Activated T-helper 1 cell treated with anti-CD3 and anti-CD28 coated beads, Interleukin-12 subunit alpha, Interleukin-12 subunit beta, Interleukin-2, Interleukin-4 antibody, amounts not matched to agents 30 ng/mL and 10 ng/mL and 1 ng/mL, durations not matched to agents 14 hours and 24 hours and 36 hours (primary cell): ENCODE measurements around the gene RAB40C. TPM values are rescaled to one million over a fixed set of nuclear protein-coding genes. Genes with fewer than 3 reads are reported as not detected.

Experiments used
- DNase-seq: peaks from one replicate; pipeline ENCODE4 v3.0.0; 2021; ENCODE audit warnings: low spot score
- H3K27ac Mint-ChIP-seq: one replicate; pipeline ENCODE4 v1.8.0; 2021; ENCODE audit warnings: mild to moderate bottlenecking, mixed read lengths
- H3K27me3 Mint-ChIP-seq: one replicate; pipeline ENCODE4 v1.8.0; 2022; ENCODE audit warnings: mild to moderate bottlenecking, moderate library complexity, mixed read lengths; ENCODE audit not compliant: insufficient read depth
- H3K36me3 Mint-ChIP-seq: one replicate; pipeline ENCODE4 v1.8.0; 2021; ENCODE audit warnings: low read depth, mixed read lengths
- H3K4me1 Mint-ChIP-seq: one replicate; pipeline ENCODE4 v1.8.0; 2021; ENCODE audit warnings: low read depth, mixed read lengths
- H3K4me3 Mint-ChIP-seq: one replicate; pipeline ENCODE4 v1.8.0; 2021; ENCODE audit warnings: mild to moderate bottlenecking, moderate library complexity, mixed read lengths
- H3K9me3 Mint-ChIP-seq: one replicate; pipeline ENCODE4 v1.8.0; 2021; ENCODE audit warnings: mixed read lengths
- intact Hi-C: fragments of 100-400 bp; cut with micrococcal nuclease; formaldehyde crosslinking; loops from one replicate; pipeline ENCODE4 v1.15.1; 2024
- total RNA-seq: library from RNA; stranded (reverse); gene quantifications from 2 replicates; pipeline ENCODE4 v1.2.3, GENCODE V29; 2022

Gene RAB40C
- total RNA-seq, 1 donor from 2014 or later, result 15.2 TPM

DNA sequence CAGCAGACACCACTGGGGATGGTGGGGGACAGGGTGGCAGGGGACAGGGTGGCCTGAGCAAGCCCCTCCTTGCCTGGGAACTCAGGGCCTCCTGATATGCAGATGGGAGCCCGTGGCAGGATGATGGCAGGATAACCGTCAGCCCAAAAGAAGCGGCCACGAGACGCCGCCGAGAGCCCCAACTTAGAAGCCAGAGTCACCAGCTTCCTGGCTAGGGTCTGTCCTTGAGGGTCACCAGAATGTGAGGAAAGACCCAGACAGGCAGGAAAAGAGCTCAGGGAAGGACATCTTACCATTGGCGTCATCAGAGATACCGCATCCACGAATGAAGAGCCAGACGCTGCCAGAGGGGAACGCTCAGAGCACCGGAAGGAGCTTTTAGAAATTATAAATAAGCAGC lies 19.4 kb downstream of the RAB40C start:
- no peaks in the 10 kb centered on the region for H3K4me1 Mint-ChIP-seq
- no peaks in the 10 kb centered on the region for H3K27me3 Mint-ChIP-seq
- no peak overlapping the region for H3K4me3 Mint-ChIP-seq
- H3K27ac Mint-ChIP-seq, result no peak overlapping the region
- intact Hi-C loops, result no loop called here
- no peaks in the 10 kb centered on the region for H3K9me3 Mint-ChIP-seq
- DNase-seq, result no peak
- peaks cover 1% of the 10 kb centered on the region for H3K36me3 Mint-ChIP-seq

DNA sequence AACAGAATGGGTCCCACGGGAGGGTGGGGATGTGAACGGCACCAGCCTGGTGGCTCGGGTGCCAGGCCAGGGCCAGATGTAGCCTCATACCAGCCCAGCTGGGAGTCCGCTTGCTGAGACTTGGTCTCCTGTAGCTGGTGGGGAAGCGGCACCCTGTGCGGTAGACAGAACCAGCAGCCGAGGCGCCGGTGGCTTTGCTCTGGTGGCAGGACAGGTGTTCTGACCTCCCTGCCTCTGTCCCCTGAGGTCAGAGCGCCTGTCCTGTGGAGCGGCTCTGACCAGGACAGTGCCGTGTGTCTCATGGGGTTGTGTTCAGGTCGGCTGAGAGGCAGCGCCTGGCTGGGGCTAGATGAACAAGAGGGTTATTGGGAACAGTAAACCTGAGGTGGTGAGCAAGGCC lies 20.1 kb downstream of the RAB40C start:
- Mint-ChIP-seq H3K4me3 (no peak overlapping the region), H3K9me3 (no peaks in the 10 kb centered on the region), H3K4me1 (no peaks in the 10 kb centered on the region), H3K27me3 (no peaks in the 10 kb centered on the region), H3K36me3 (peaks cover 3% of the 10 kb centered on the region), H3K27ac (no peak overlapping the region)
- intact Hi-C loops, result no loop called here
- DNase-seq, result no peak

DNA sequence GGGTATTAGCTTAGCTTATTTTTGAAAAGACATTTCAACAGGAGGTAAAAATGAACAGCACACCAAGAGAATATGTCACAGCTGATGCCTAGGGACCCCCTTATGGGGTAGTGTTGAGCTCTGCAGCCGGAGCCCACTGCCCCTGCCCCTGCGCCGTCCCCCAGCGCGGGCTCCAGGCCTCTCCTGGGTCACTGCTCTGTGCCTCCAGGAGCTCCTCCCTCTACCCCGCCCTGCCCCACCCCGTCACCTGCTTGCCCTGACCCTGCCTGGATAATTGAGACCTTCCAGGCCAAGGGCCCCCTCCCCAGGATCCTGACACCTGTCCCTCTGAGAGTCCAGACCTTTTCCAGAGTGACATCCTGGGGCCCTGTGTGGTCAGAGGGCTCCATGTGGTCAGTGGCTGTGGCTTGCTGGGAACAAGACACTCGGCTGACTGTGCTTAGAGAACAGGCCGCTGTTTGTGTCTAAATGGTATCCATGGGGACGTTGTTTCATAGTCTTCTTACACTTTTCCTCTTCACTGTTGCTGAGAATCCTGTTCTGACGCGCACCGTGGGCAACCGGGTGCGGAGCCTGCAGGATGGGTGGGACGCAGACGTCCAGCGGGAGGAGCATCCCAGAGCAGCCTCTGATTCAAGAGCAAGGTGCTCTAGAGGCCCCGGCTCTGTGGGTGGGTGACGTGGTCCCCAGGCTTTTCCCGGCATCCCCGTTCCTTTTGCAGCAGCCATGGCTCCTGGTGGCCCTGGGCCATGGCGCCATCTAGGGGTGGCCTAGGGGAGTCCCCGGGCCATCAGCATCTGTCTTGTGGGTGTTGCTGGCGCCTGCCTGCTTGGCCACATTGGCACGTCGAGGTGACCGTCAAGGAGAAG lies 20.9 kb downstream of the RAB40C start:
- Mint-ChIP-seq H3K27ac (no peak overlapping the region), H3K36me3 (peaks cover 3% of the 10 kb centered on the region), H3K4me3 (no peak overlapping the region), H3K27me3 (no peaks in the 10 kb centered on the region), H3K4me1 (no peaks in the 10 kb centered on the region), H3K9me3 (no peaks in the 10 kb centered on the region)
- intact Hi-C loops, result no loop called here
- no peak for DNase-seq

DNA sequence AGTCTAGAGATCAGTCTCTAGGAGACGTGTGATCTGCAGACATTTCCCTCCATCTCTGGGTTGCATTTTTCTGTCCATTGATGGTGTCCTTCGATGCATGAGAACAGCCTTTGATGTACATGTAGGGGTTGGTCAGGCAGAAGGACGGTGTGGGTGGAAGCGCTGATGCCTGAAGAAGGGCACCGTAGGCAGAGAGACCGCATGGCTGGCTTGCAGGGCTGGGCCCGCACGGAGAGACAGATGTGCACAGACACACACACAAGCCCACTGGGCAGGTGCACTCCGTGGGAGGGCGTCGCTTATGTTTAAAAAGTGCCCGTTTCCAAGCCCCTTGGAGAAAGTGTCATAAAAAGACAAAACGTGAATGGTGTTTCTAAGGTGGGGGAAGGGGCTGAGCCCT lies 25.3 kb downstream of the RAB40C start:
- Mint-ChIP-seq H3K27ac (no peak overlapping the region), H3K36me3 (peaks cover 3% of the 10 kb centered on the region), H3K27me3 (no peaks in the 10 kb centered on the region), H3K4me1 (no peaks in the 10 kb centered on the region), H3K9me3 (no peaks in the 10 kb centered on the region), H3K4me3 (no peak overlapping the region)
- DNase-seq, result no peak
- intact Hi-C loops, result no loop called here

DNA sequence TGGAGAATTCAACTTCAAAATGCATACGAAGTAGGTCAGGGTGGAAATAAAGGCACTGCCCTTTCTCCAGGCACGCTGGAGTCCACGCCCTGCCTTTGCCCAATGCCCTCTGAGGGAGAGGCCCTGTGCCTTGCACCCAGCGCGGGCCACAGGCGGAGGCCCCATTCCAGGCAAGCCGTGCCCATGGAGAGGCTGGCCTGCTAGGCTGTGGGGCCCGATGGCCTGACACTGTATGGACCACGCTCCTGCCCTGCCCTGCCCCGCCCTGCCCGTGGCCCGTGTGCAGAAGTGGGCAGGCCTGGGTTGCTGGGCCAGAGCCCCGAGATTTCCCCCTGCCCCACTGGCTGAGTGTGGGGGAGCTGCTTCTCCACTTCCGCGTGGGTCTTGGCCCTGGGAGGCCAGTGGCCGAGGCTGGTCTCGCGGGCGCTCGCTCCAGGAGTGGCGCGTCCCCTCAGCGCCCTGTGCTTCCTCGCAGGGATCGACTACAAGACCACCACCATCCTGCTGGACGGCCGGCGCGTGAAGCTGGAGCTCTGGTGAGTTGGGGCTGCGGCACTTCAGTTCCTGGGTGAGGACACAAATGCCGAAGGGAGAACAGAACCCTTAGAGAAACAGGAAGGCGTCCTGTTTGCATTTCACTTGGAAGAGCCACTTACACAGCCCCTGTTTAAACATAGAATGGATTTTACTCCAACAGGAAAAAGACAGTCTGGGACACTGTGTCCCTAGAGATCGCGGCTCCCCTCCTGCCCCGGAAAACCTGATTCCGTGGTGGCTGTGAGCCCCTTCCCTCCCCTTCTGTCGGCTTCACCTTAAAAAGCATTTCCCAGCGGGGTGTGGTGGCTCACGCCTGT lies 27.1 kb downstream of the RAB40C start:
- Mint-ChIP-seq H3K4me3 (no peak overlapping the region), H3K4me1 (no peaks in the 10 kb centered on the region), H3K27ac (no peak overlapping the region), H3K9me3 (no peaks in the 10 kb centered on the region), H3K27me3 (no peaks in the 10 kb centered on the region), H3K36me3 (peaks cover 3% of the 10 kb centered on the region)
- intact Hi-C loops, result no loop called here
- DNase-seq, result no peak

DNA sequence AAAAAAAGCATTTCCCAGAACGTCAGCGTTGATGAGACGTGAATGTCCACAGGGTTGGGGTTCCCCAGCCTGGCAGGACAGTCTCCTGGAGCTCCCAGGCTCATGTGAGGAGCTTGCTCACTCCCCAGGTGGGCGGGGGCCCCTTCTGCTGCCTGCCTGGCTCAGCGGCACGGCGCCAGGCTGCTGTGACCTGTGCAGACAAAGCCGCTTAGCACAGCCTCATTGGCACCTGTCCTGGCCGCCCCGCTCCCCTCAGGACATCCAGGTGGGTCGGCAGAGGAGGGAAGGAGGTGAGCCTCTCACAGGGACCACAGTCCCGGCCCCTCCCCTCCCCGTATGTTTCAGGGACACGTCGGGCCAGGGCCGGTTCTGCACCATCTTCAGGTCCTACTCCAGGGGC lies 28.0 kb downstream of the RAB40C start:
- H3K4me1 Mint-ChIP-seq, result no peaks in the 10 kb centered on the region
- no peaks in the 10 kb centered on the region for H3K9me3 Mint-ChIP-seq
- no peak for DNase-seq
- no peak overlapping the region for H3K4me3 Mint-ChIP-seq
- peaks cover 3% of the 10 kb centered on the region for H3K36me3 Mint-ChIP-seq
- no peaks in the 10 kb centered on the region for H3K27me3 Mint-ChIP-seq
- intact Hi-C loops, result no loop called here
- H3K27ac Mint-ChIP-seq, result no peak overlapping the region

DNA sequence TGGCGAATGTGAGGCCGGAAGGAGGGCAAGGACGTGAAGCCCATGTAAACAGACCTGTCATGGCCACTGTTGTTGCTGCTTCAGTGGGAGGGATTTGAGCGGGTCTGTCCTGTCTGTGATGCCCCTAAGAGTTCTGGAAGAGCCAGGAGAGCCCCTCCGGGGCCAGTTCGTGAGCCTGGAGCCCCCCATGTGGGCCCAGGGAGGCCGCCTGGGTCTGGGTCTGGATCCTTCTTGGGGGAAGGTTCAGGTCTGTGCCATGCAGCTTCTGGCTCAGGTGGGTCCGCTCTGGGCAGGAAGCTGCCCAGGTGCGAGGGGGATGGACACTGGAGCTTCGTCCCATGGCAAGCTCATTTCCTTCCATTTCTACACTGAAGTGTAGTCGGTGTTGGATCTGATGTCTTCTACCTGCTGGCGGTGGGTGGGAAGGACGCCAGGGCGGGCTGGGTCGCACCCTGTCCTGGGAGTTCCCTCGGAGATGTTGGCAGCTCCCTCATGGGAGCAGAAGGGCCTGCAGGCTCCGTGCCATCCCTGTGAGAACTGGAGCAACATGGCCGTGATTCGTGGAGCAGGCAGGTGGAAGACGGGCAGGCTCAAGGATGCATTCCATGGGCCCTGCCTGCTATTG lies 29.7 kb downstream of the RAB40C start:
- Mint-ChIP-seq H3K4me1 (no peaks in the 10 kb centered on the region), H3K27me3 (no peaks in the 10 kb centered on the region), H3K9me3 (no peaks in the 10 kb centered on the region), H3K4me3 (no peak overlapping the region), H3K27ac (no peak overlapping the region), H3K36me3 (peaks cover 2% of the 10 kb centered on the region)
- intact Hi-C loops, result no loop called here
- DNase-seq, result no peak

DNA sequence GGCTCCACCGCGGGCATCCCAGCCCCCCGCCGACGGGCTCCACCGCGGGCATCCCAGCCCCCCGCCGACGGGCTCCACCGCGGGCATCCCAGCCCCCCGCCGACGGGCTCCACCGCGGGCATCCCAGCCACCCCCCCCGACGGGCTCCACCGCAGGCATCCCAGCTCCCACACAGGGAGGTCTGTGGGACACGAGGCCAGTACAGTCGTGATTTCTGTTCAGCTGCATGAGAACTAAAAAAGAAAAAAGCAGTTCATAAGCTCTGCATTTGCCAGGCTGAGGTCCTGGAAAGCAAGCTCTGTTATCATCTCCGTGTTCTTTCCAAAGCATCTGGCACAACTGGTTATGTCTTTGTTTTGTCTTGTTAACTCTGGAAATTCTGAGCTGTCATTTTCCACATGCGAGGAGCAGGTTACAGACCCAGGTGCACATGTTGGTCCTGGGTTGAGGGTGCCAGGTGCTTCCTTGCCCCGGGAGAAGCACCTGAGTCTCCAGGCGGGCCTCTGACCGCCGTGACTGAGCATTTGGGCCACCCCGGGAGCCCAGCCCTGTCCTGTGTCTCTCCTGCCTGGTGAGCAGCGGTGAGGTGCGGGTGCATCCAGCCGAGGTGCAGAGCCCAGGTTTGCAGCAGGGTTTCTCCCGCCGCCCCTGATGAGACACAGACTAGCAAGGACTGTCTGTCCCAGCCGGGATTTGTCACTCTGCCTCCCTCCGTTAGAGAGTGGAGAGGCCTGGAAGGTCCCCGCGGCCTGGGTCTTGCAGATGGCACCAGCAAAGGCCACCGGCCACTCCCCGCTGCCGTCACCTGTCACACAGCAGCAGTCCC lies 31.0 kb downstream of the RAB40C start:
- H3K27ac Mint-ChIP-seq, result no peak overlapping the region
- no peak overlapping the region for H3K4me3 Mint-ChIP-seq
- no peak for DNase-seq
- no peaks in the 10 kb centered on the region for H3K9me3 Mint-ChIP-seq
- intact Hi-C loops, result no loop called here
- no peaks in the 10 kb centered on the region for H3K4me1 Mint-ChIP-seq
- H3K36me3 Mint-ChIP-seq, result no peaks in the 10 kb centered on the region
- H3K27me3 Mint-ChIP-seq, result no peaks in the 10 kb centered on the region

DNA sequence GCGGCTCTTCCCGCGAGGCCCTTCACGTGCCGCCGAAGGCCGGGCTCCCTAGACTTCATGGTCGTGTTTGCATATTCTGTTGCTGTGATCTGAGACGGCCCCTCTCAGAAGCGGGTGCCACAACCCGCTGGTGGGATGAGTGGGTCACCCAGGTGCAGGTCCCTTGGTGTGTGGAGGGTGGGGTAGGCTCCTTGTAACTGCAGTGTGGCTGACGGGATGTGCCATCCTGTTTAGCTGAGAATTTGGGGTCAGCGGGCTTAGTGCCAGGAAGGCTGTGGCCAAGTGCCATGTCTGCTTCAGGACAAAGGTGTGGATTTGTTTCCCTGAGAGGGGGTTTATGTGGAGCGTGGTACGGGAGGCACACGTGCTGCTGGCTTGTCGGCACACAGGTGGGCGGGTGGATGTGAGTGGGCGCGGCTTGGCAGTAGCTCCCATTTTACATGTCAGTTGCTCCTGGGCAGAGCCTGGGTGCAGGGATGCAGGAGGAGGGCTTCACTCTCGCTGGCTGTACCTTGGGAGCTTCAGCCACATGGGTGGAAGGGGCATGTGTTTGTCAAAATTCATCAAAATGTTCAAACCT lies 31.8 kb downstream of the RAB40C start:
- Mint-ChIP-seq H3K4me3 (no peak overlapping the region), H3K4me1 (no peaks in the 10 kb centered on the region), H3K9me3 (no peaks in the 10 kb centered on the region), H3K36me3 (no peaks in the 10 kb centered on the region), H3K27ac (no peak overlapping the region), H3K27me3 (no peaks in the 10 kb centered on the region)
- no peak for DNase-seq
- intact Hi-C loops, result no loop called here

DNA sequence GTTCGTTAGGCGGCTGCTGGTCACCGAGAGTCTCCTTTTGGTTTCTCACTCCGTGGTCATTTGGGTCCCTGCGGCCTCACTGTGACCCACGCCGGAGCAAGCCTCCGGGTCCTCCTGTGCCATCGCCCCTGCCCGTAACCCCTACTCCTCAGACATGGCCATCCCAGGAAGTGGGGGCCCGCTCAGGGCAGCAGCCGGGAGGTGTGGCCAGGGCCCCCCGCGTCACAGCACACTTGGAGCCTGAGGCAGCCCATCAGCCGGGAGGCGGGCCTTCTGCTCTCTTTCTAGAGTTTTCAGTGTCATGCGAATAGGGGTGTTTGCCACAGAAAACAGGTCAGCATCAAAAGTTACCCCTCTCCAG lies 33.0 kb downstream of the RAB40C start:
- H3K4me3 Mint-ChIP-seq, result no peak overlapping the region

DNA sequence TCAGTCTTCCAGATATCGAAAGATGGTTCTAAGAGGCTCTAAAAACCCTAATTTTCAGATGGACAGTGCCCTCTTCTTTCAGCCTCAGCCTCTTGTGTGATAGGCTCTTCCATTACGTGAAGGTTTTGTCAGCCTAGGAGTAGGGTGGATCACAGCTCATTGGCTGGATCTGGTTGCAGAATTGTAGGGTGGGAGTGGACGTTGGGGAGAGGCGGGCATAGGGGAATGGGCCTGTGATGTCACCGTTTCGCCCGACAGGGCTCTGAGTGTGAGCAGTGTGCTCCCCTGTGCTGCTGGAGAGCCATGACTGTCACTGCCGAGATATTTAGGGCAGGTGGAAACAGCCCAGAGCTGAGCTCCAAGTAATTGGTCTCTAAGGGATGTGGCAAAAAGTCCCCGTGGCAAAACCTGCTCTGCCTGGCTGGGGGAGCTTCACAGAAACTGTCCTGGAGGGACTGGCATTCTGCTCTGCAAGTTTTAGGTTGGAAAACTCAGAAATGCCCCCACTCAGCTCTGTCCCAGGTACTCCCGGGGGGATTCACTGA lies 34.7 kb downstream of the RAB40C start:
- Mint-ChIP-seq H3K4me3 (no peak overlapping the region), H3K4me1 (no peaks in the 10 kb centered on the region), H3K27ac (no peak overlapping the region), H3K27me3 (no peaks in the 10 kb centered on the region), H3K36me3 (no peaks in the 10 kb centered on the region), H3K9me3 (no peaks in the 10 kb centered on the region)
- DNase-seq, result no peak
- intact Hi-C loops, result no loop called here

More for the DNA sequence above, 33.0 kb downstream of the RAB40C start:
- DNase-seq, result no peak
- Mint-ChIP-seq H3K27me3 (no peaks in the 10 kb centered on the region), H3K4me1 (no peaks in the 10 kb centered on the region), H3K36me3 (no peaks in the 10 kb centered on the region), H3K27ac (no peak overlapping the region), H3K9me3 (no peaks in the 10 kb centered on the region)
- intact Hi-C loops, result no loop called here
